ENCODE measurements around the gene ASAP2.

ASAP2 gene

DNA sequence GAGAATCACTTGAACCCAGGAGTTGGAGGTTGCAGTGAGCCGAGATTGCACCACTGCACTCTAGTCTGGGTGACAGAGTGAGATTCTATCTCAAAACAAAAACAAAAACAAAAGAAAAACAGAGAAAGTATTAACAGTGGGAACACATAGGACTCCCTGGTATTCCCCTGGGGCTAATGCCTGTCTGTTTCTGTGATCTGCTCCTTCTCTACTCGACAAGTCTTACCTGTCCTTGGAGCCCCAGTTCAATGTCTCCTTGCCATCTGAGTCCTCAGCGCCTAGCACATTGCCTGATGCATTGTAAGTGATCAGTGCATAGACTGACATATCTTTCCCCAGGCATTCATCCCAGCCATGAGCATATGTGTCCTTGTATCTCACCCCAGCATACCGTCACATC lies 85.8 kb downstream of the ASAP2 start:
- Histone ChIP-seq H3K4me2 (ENCODE audit: low read depth, low read length) (no peak overlapping the region), H3K36me3 (replicated peaks; ENCODE audit: insufficient read depth, low read length) (no peaks in the 10 kb centered on the region), H2AFZ (ENCODE audit: low read length) (no peak overlapping the region), H3K4me3 (ENCODE audit: low read length) (no peak overlapping the region), H3K27me3 (replicated peaks; ENCODE audit: insufficient read depth, low read length) (no peaks in the 10 kb centered on the region), H3F3A (ENCODE audit: insufficient read depth, low read length) (no peaks in the 10 kb centered on the region), H3K27ac (ENCODE audit: low read length) (no peak overlapping the region), H3K9me2 (replicated peaks; ENCODE audit: insufficient read depth, low read length) (no peaks in the 10 kb centered on the region), H4K20me1 (ENCODE audit: insufficient read depth, low read length) (no peaks in the 10 kb centered on the region), H3K4me1 (ENCODE audit: low read length) (peaks cover 6% of the 10 kb centered on the region; the same call in 1 of the 2 replicates), H3K9ac (ENCODE audit: low read length) (no peak overlapping the region), H3K79me2 (ENCODE audit: low read length) (no peaks in the 10 kb centered on the region), H3K9me3 (replicated peaks; ENCODE audit: insufficient read depth, low read length) (no peaks in the 10 kb centered on the region)
- DNase-seq = no peak
- TF ChIP-seq EZH2 (optimal IDR thresholded peaks at IDR 0.05; ENCODE audit: low read depth, low read length) = no peak
- TF ChIP-seq, protein P1, sequence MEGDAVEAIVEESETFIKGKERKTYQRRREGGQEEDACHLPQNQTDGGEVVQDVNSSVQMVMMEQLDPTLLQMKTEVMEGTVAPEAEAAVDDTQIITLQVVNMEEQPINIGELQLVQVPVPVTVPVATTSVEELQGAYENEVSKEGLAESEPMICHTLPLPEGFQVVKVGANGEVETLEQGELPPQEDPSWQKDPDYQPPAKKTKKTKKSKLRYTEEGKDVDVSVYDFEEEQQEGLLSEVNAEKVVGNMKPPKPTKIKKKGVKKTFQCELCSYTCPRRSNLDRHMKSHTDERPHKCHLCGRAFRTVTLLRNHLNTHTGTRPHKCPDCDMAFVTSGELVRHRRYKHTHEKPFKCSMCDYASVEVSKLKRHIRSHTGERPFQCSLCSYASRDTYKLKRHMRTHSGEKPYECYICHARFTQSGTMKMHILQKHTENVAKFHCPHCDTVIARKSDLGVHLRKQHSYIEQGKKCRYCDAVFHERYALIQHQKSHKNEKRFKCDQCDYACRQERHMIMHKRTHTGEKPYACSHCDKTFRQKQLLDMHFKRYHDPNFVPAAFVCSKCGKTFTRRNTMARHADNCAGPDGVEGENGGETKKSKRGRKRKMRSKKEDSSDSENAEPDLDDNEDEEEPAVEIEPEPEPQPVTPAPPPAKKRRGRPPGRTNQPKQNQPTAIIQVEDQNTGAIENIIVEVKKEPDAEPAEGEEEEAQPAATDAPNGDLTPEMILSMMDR (IDR thresholded peaks at IDR 0.05; ENCODE audit: low read length) = no peak
- TF ChIP-seq EZH2phosphoT487 (IDR thresholded peaks at IDR 0.05; ENCODE audit: low read length) = no peak

GRCh38 chr2:9294764-9295163 lies 88.2 kb downstream of the ASAP2 start:
- Histone ChIP-seq H3K9me3 (replicated peaks; ENCODE audit: insufficient read depth, low read length) (no peaks in the 10 kb centered on the region), H3K9ac (ENCODE audit: low read length) (no peak overlapping the region), H3K9me2 (replicated peaks; ENCODE audit: insufficient read depth, low read length) (no peaks in the 10 kb centered on the region), H3K36me3 (replicated peaks; ENCODE audit: insufficient read depth, low read length) (no peaks in the 10 kb centered on the region), H3K79me2 (ENCODE audit: low read length) (no peaks in the 10 kb centered on the region), H3K27ac (ENCODE audit: low read length) (no peak overlapping the region), H3K4me2 (ENCODE audit: low read depth, low read length) (no peak overlapping the region), H3F3A (ENCODE audit: insufficient read depth, low read length) (no peaks in the 10 kb centered on the region), H4K20me1 (ENCODE audit: insufficient read depth, low read length) (no peaks in the 10 kb centered on the region), H2AFZ (ENCODE audit: low read length) (no peak overlapping the region), H3K27me3 (replicated peaks; ENCODE audit: insufficient read depth, low read length) (no peaks in the 10 kb centered on the region), H3K4me1 (ENCODE audit: low read length) (peaks cover 6% of the 10 kb centered on the region; the same call in 1 of the 2 replicates), H3K4me3 (ENCODE audit: low read length) (no peak overlapping the region)
- no peak for DNase-seq
- TF ChIP-seq EZH2phosphoT487 (IDR thresholded peaks at IDR 0.05; ENCODE audit: low read length) (no peak), EZH2 (optimal IDR thresholded peaks at IDR 0.05; ENCODE audit: low read depth, low read length) (no peak)
- TF ChIP-seq, protein P1 (IDR thresholded peaks at IDR 0.05; ENCODE audit: low read length) = no peak

GRCh38 chr2:9296559-9296958 lies 89.9 kb downstream of the ASAP2 start:
- H3F3A ChIP-seq (ENCODE audit: insufficient read depth, low read length) = no peaks in the 10 kb centered on the region
- peaks cover 6% of the 10 kb centered on the region; the same call in 1 of the 2 replicates for H3K4me1 ChIP-seq (ENCODE audit: low read length)

More at GRCh38 chr2:9296559-9296958, 89.9 kb downstream of the ASAP2 start:
- Histone ChIP-seq H3K9me2 (replicated peaks; ENCODE audit: insufficient read depth, low read length) (no peaks in the 10 kb centered on the region), H3K36me3 (replicated peaks; ENCODE audit: insufficient read depth, low read length) (no peaks in the 10 kb centered on the region), H3K9ac (ENCODE audit: low read length) (no peak overlapping the region), H3K4me2 (ENCODE audit: low read depth, low read length) (no peak overlapping the region), H3K4me3 (ENCODE audit: low read length) (no peak overlapping the region), H3K9me3 (replicated peaks; ENCODE audit: insufficient read depth, low read length) (no peaks in the 10 kb centered on the region), H3K27me3 (replicated peaks; ENCODE audit: insufficient read depth, low read length) (no peaks in the 10 kb centered on the region), H2AFZ (ENCODE audit: low read length) (no peak overlapping the region), H3K79me2 (ENCODE audit: low read length) (no peaks in the 10 kb centered on the region), H4K20me1 (ENCODE audit: insufficient read depth, low read length) (no peaks in the 10 kb centered on the region), H3K27ac (ENCODE audit: low read length) (no peak overlapping the region)
- no peak for TF ChIP-seq EZH2phosphoT487 (IDR thresholded peaks at IDR 0.05; ENCODE audit: low read length)
- TF ChIP-seq EZH2 (optimal IDR thresholded peaks at IDR 0.05; ENCODE audit: low read depth, low read length) = no peak
- TF ChIP-seq, protein P1 (IDR thresholded peaks at IDR 0.05; ENCODE audit: low read length) = no peak
- no peak for DNase-seq
